HL-60 (cell line): ENCODE data around the gene CAPZA1.

ENCODE experiments used
- DNase-seq, 2 experiments: peaks; one replicate each; pipeline ENCODE4 v3.0.0-alpha.2; 2010 to 2020; ENCODE audit warnings: low read depth in 1 of 2, low spot score in 1 of 2
- H3K27ac ChIP-seq: fragments of 250-450 bp; sonication (Bioruptor Pico); replicated peaks from 2 replicates; pipeline ENCODE4 v1.5.1; 2020; ENCODE audit warnings: mild to moderate bottlenecking, moderate library complexity
- H3K27me3 ChIP-seq: fragments of 250-450 bp; sonication (Bioruptor Pico); 2 replicates; pipeline ENCODE4 v1.5.1; 2021; ENCODE audit warnings: mild to moderate bottlenecking, moderate library complexity; ENCODE audit not compliant: insufficient read depth, poor library complexity, severe bottlenecking
- H3K4me3 ChIP-seq: replicated peaks from 2 replicates; pipeline ENCODE4 v1.5.1; 2011; ENCODE audit warnings: mild to moderate bottlenecking, control low read depth, low read length; ENCODE audit not compliant: insufficient read depth
- GABPA ChIP-seq: IDR thresholded peaks from 2 replicates; pipeline ENCODE4 v1.6.1; 2012; ENCODE audit warnings: low read depth
- POLR2AphosphoS5 ChIP-seq: IDR thresholded peaks from 2 replicates; pipeline ENCODE4 v1.6.1; 2012; ENCODE audit warnings: low read depth
- SPI1 ChIP-seq: IDR thresholded peaks from 2 replicates; pipeline ENCODE4 v1.6.1; 2012; ENCODE audit warnings: low read depth, mild to moderate bottlenecking, borderline replicate concordance
- TF ChIP-seq, protein P1 (sequence below): IDR thresholded peaks from 2 replicates; pipeline ENCODE4 v1.6.1; 2012; ENCODE audit warnings: low read depth; ENCODE audit not compliant: insufficient replicate concordance
- TF ChIP-seq, protein P2 (sequence below): IDR thresholded peaks from one replicate; pipeline ENCODE4 v1.5.1; 2011; ENCODE audit warnings: low read length, control low read depth, inconsistent platforms; ENCODE audit not compliant: insufficient read depth

Gene CAPZA1

DNA sequence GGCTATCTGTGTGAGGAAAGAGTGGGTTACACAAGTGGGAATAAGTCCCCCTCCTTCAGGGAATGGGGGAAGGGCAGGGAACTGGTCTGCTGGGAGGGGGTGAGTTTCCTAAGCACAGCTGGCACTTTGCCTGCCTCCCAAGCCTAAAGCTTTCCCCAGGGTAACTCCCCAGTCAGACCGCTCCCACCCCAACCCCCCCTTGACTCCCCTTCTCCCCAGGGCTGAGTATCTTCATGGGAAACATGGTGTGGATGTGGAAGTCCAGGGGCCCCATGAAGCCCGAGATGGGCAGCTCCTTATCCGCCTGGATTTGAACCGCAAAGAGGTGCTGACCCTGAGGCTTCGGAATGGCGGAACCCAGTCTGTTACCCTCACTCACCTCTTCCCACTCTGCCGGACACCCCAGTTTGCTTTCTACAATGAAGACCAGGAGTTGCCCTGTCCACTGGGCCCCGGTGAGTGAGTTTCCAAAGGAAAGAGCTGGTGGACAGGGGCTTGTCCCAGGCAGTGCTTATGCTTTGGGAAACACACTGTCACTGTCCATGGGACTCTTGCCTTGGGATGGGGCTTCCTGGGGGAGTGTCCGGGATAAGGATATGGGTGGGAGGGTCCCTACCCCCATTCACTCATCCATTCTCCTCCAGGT, 69.7 kb downstream of the CAPZA1 start:
- Histone ChIP-seq H3K27ac (no peak overlapping the region), H3K27me3 (no peaks in the 10 kb centered on the region), H3K4me3 (no peak overlapping the region)
- no peak for DNase-seq
- TF ChIP-seq POLR2AphosphoS5 (no peak), GABPA (no peak)

DNA sequence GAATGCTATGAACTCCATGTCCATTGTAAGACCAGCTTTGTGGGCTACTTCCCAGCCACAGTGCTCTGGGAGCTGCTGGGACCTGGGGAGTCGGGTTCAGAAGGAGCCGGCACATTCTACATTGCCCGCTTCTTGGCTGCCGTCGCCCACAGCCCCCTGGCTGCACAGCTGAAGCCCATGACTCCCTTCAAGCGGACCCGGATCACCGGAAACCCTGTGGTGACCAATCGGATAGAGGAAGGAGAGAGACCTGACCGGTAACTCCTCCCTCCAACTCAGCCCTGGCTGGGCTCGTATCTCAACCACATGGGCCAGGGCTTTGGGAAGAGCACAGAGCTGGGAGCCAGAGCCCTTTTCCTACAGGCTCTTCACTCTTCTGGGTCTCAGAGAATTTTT, 70.2 kb downstream of the CAPZA1 start:
- no peak for DNase-seq
- Histone ChIP-seq H3K27ac (no peak overlapping the region), H3K4me3 (no peak overlapping the region), H3K27me3 (no peaks in the 10 kb centered on the region)
- TF ChIP-seq POLR2AphosphoS5 (no peak), SPI1 (no peak), GABPA (no peak)
- TF ChIP-seq, protein P1, sequence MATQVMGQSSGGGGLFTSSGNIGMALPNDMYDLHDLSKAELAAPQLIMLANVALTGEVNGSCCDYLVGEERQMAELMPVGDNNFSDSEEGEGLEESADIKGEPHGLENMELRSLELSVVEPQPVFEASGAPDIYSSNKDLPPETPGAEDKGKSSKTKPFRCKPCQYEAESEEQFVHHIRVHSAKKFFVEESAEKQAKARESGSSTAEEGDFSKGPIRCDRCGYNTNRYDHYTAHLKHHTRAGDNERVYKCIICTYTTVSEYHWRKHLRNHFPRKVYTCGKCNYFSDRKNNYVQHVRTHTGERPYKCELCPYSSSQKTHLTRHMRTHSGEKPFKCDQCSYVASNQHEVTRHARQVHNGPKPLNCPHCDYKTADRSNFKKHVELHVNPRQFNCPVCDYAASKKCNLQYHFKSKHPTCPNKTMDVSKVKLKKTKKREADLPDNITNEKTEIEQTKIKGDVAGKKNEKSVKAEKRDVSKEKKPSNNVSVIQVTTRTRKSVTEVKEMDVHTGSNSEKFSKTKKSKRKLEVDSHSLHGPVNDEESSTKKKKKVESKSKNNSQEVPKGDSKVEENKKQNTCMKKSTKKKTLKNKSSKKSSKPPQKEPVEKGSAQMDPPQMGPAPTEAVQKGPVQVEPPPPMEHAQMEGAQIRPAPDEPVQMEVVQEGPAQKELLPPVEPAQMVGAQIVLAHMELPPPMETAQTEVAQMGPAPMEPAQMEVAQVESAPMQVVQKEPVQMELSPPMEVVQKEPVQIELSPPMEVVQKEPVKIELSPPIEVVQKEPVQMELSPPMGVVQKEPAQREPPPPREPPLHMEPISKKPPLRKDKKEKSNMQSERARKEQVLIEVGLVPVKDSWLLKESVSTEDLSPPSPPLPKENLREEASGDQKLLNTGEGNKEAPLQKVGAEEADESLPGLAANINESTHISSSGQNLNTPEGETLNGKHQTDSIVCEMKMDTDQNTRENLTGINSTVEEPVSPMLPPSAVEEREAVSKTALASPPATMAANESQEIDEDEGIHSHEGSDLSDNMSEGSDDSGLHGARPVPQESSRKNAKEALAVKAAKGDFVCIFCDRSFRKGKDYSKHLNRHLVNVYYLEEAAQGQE: no peak
- TF ChIP-seq, protein P2, sequence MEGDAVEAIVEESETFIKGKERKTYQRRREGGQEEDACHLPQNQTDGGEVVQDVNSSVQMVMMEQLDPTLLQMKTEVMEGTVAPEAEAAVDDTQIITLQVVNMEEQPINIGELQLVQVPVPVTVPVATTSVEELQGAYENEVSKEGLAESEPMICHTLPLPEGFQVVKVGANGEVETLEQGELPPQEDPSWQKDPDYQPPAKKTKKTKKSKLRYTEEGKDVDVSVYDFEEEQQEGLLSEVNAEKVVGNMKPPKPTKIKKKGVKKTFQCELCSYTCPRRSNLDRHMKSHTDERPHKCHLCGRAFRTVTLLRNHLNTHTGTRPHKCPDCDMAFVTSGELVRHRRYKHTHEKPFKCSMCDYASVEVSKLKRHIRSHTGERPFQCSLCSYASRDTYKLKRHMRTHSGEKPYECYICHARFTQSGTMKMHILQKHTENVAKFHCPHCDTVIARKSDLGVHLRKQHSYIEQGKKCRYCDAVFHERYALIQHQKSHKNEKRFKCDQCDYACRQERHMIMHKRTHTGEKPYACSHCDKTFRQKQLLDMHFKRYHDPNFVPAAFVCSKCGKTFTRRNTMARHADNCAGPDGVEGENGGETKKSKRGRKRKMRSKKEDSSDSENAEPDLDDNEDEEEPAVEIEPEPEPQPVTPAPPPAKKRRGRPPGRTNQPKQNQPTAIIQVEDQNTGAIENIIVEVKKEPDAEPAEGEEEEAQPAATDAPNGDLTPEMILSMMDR: no peak

DNA sequence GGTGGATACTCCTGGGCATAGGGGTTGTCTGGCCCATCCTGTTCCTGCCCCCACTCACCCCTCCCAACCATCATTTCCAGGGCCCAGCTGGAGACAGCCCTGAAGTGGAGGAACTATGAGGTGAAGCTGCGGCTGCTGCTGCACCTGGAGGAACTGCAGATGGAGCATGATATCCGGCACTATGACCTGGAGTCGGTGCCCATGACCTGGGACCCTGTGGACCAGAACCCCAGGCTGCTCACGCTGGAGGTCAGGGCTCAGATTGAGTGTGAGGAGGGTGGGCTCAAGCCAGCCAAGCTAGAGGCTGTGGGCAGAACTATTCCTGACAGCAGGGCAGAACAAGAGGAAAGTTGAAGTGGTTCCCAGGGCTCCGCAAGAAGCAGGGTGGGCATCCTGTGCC, 73.0 kb downstream of the CAPZA1 start:
- Histone ChIP-seq H3K27ac (no peak overlapping the region), H3K4me3 (no peak overlapping the region), H3K27me3 (no peaks in the 10 kb centered on the region)
- TF ChIP-seq GABPA: no peak
- TF ChIP-seq SPI1: no peak
- TF ChIP-seq, protein P1: no peak
- TF ChIP-seq POLR2AphosphoS5: no peak
- DNase-seq: no peak

DNA sequence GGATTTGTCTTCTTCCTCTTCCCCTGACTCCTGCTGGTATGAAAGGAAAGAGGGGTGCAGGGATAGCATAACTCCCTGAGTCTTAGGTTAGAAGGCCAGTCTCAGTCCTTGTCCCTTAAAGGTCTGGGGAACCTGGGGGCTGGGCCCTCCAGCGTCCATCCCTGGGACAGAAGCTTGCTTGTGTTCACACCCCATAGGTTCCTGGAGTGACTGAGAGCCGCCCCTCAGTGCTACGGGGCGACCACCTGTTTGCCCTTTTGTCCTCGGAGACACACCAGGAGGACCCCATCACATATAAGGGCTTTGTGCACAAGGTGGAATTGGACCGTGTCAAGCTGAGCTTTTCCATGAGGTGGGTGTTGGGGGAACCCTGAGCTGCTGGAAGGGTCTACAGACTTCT, 74.2 kb downstream of the CAPZA1 start:
- no peaks in the 10 kb centered on the region for H3K27me3 ChIP-seq
- TF ChIP-seq, protein P1: no peak
- TF ChIP-seq, protein P2: no peak
- no peak for TF ChIP-seq SPI1
- no peak for TF ChIP-seq GABPA
- no peak for TF ChIP-seq POLR2AphosphoS5
- no peak for DNase-seq
- H3K4me3 ChIP-seq: no peak overlapping the region
- H3K27ac ChIP-seq: no peak overlapping the region
